TTC549 (cell line): ENCODE measurements around the gene RIPOR3.

Experiments
- FAIRE-seq: peaks from 2 replicates; lab custom pipeline; 2012; peaks lifted over from hg19 to GRCh38; lab: Jason Lieb, UNC

Gene RIPOR3, protein sequence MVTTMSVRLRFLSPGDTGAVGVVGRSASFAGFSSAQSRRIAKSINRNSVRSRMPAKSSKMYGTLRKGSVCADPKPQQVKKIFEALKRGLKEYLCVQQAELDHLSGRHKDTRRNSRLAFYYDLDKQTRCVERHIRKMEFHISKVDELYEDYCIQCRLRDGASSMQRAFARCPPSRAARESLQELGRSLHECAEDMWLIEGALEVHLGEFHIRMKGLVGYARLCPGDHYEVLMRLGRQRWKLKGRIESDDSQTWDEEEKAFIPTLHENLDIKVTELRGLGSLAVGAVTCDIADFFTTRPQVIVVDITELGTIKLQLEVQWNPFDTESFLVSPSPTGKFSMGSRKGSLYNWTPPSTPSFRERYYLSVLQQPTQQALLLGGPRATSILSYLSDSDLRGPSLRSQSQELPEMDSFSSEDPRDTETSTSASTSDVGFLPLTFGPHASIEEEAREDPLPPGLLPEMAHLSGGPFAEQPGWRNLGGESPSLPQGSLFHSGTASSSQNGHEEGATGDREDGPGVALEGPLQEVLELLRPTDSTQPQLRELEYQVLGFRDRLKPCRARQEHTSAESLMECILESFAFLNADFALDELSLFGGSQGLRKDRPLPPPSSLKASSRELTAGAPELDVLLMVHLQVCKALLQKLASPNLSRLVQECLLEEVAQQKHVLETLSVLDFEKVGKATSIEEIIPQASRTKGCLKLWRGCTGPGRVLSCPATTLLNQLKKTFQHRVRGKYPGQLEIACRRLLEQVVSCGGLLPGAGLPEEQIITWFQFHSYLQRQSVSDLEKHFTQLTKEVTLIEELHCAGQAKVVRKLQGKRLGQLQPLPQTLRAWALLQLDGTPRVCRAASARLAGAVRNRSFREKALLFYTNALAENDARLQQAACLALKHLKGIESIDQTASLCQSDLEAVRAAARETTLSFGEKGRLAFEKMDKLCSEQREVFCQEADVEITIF

GRCh38 chr20:50690650-50691572 lies at the start of gene RIPOR3:
TSS of gene RIPOR3 (minus strand) at chr20:50691542. CDS start at chr20:50691128, 414 bp downstream.
- no peak for FAIRE-seq

- FAIRE-seq = no peak
These were observed 46.0 kb upstream of the RIPOR3 start for GRCh38 chr20:50737352-50737751.

DNA sequence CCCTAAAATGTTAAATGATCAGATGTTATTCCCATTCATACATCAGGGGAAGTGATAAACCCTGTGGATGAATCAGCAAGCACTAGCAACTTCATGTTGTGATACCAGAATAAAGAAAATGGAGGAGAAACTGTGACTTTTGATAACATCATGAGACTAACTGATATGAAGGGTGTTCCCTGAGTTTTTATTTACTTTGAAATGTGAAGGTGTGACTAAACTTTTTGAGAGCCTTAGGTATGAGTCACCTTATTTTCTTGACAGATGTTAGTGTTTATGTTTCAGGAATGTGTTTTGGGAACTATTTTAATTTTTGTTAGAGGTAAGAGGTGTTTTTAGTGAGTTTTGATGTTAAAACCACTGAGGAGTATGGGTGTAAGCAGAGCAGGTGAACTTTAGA lies 44.5 kb upstream of the RIPOR3 start:
- no peak for FAIRE-seq

DNA sequence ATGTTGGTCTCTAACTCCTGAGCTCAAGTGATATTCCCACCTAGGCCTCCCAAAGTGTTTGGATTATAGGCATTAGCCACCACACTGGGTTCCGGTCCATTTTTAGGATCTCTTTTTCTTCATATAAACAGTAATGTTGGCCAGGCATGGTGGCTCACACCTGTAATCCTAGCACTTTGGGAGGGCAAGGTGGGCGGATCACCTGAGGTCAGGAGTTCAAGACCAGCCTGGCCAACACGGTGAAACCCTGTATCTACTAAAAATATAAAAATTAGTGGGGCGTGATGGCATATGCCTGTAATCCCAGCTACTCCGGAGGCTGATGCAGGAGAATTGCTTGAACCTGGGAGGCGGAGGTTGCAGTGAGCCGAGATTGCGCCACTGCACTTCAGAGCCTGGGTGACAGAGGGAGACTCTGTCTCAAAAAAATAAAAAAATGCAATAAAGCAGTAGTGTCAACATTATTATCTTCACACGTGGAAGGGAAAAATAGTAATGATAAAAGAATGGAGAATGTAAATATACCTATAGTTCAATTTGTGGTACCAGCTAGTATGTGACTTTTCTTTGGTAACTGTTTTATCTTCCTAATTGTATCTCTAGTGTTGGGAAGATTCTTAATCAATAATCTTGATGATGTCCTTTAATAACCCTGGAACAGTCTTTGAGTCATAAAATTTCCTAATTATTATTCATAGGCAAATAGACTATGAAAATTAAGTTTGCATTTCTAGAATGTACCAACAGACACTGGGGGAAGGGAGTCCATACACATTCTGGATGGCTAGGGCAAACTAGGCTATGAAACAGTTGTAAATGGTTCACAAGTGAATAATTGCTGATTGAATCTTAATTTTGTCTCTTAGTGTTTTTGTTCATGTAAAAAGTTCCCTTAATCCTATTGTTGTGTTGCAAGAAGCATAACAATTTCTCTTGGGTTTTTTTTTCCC lies 43.7 kb upstream of the RIPOR3 start:
- FAIRE-seq = no peak

GRCh38 chr20:50733644-50734349 lies 42.5 kb upstream of the RIPOR3 start:
- no peak for FAIRE-seq

DNA sequence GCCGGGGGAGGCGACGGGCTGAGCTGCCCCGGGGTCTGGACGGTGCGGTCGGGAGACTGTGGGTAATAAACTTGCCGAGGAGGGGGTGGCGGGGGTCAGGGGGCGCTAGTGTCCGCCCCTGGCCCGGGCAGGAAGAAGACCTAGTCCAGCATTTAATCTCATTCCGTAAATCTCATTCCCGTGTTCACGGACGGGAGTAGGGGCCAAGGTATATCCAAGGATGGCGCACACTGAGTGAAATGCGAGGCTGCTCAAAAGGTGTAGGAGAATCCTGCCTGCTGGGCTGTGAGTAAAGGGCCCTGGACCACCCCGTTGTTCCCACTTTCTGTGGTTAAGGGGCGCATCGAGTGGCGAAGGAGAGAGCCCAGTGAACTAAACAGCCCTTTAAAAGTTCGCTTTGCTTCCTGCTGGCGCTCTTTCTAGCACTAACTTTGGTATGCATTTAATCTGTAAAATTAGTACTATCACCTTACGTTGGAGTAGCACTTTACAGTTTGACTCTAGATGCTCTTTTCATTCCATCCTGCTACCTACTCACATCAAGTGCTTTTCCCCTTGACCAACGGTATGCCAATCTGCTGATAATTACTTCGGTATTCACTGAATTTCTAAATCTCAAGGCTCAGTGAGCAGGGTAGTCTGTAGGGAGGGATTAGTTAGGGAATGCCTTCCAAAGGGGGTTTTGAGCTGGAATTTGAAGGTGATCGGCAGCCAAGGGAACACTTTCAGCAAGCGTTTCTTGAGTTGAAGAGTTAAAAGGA lies 40.8 kb upstream of the RIPOR3 start:
- FAIRE-seq = no peak

GRCh38 chr20:50731055-50731929 lies 40.0 kb upstream of the RIPOR3 start, which contains the start of gene PARD6B:
TSS of gene PARD6B (plus strand) at chr20:50731580. CDS start at chr20:50731787, 207 bp downstream.
- FAIRE-seq = no peak

DNA sequence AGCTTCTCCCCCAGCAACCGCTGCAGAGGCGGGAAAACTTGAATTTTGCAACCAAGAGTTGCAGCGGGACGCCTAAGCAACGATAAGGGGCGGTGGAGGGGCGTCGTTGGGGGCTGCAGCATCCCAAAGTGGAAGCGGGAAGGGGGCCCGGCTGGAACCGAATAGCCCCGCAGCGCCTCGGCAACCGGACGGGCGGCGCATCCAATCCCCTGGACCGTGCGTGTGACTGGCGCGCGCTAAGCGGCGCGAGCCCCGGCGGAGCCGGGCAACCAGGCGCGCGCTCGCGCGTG lies 39.4 kb upstream of the RIPOR3 start:
- FAIRE-seq = no peak

GRCh38 chr20:50729901-50730764 lies 38.8 kb upstream of the RIPOR3 start:
- no peak for FAIRE-seq

DNA sequence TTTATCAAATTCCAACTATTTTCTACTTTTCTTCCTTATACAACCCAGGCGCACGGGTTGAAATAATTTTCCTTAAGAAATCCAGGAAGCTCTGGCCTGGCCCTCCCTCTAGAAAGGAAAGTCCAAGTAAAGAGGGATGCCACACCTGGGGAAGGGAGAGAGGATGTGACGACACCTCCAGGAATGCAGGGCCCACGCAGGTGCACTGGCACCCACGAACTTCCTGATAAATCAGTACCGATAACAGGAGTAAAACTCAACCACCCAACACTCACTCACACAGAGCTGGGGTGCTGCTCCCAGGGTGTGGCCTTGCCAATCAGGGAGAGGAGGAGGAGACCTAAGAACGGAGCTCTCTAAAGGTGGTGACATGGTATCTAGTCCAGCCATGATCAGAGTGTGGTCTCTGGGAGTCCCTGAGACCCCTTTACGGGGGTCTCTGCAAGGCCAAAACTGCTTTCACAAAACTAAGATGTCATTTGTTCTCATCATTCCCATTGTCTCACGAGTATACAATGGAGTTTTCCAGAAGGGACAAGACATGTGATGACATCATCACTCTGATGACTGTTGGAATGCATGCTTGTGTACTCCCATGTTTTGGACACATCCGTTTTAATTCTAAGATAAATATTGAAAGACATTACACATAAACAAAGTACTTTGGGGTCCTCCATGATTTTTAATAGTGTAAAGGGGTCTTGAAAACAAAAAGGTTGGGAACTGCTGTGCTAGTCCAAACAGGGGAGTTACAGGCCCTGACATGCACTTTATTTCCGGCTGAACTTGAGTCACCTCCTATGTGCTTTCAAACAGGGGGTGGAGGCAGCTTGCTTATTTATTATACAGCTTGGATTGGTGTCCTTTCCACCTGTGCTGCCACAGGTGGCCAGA lies 37.9 kb upstream of the RIPOR3 start:
- FAIRE-seq = no peak

DNA sequence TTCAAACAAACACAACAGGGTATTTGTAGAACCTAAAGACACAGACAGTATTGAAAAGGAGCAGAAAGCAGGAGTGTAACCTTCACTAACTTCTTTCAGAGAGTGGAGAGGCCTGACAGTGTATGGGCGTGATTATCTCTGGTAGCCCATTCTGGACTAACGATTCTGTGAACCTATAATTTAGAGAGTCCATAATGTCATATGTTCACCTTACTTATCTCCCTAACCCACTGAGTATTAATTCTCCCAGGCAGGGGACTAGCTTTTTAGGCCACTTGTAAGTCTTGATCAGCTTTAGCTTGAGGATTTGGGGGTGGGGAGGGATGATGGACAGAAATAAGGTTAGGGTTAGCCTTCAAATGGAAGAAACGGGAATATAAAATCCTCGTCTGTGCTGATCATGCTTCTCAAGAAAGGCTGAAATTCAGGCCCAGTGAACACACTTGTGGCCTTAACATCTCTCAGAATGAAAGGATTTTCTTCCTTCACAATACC lies 37.2 kb upstream of the RIPOR3 start:
- FAIRE-seq = no peak

- peak; percentile 63 for FAIRE-seq
These were observed 36.6 kb upstream of the RIPOR3 start for GRCh38 chr20:50727792-50728485.

- FAIRE-seq = no peak
These were observed 35.8 kb upstream of the RIPOR3 start for GRCh38 chr20:50726955-50727791.

DNA sequence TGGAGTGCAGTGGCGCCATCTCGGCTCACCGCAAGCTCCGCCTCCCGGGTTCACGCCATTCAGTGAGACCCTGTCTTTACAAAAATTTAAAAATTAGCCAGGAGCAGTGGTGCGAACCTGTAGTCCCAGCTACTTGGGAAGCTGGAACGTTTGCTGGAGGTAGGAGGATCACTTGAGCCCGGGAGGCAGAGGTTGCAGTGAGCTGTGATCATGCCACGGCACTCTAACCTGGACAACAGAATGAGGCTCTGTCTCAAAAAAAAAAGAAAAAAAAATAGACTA lies 34.3 kb upstream of the RIPOR3 start:
- FAIRE-seq = no peak
